Testis (tissue), 3 donors: Measurements from ENCODE around the gene CHKB. TPM values are rescaled to one million over a fixed set of nuclear protein-coding genes. Genes with fewer than 3 reads are reported as not detected.

Experiments used
- DNase-seq: peaks from one replicate; pipeline ENCODE4 v3.0.0-alpha.2; 2019
- H3K27ac ChIP-seq, 2 donors: fragments of 200-600 bp; sonication (generic); one replicate each; pipeline ENCODE4 v1.5.1; 2019
- H3K27me3 ChIP-seq: fragments of 200-600 bp; sonication (generic); one replicate; pipeline ENCODE4 v1.5.1; 2019
- H3K36me3 ChIP-seq: fragments of 200-600 bp; sonication (generic); one replicate; pipeline ENCODE4 v1.5.1; 2017; ENCODE audit warnings: low read depth; ENCODE audit errors: missing control alignments
- H3K4me1 ChIP-seq: fragments of 200-600 bp; sonication (generic); one replicate; pipeline ENCODE4 v1.5.1; 2019
- H3K4me3 ChIP-seq, 2 donors: fragments of 200-600 bp; sonication (generic); one replicate each; pipeline ENCODE4 v1.5.1; 2017 to 2019
- H3K9me3 ChIP-seq: fragments of 200-600 bp; sonication (generic); one replicate; pipeline ENCODE4 v1.5.1; 2017
- CTCF ChIP-seq, 3 experiments: fragments of 450-650 bp in 2 of 3; fragments of 200-600 bp in 1 of 3; sonication (generic) in 1 of 3; IDR thresholded peaks; one replicate each; pipeline ENCODE4 v1.5.1; 2016 to 2019; ENCODE audit warnings: antibody characterized with exemption in 3 of 3, mild to moderate bottlenecking in 2 of 3, moderate library complexity in 1 of 3
- POLR2A ChIP-seq: fragments of 450-650 bp; IDR thresholded peaks from one replicate; pipeline ENCODE4 v1.6.1; 2017; ENCODE audit warnings: antibody characterized with exemption, mild to moderate bottlenecking, moderate library complexity
- WGBS, 2 donors: methylation state at CpG; one replicate each; pipeline ENCODE4 v1.1.5; 2018; 5-methylcytosine and 5-hydroxymethylcytosine counted together
- intact Hi-C: fragments of 100-400 bp; cut with DNase I; formaldehyde crosslinking; loops from one replicate; pipeline ENCODE4 v1.15.1; 2023; ENCODE audit warnings: low total_unique reads
- polyA plus RNA-seq: library from polyadenylated mRNA; stranded (reverse); fragments of 350-450 nt; fragmentation: Illumina TruSeq; extraction: RNeasy Lipid Tissue Mini Kit (QIAGEN cat#74804); gene quantifications from one replicate; pipeline ENCODE4 v1.2.3, GENCODE V29; 2014; ENCODE audit warnings: low read depth, low replicate concordance; ENCODE audit not compliant: insufficient read depth
- total RNA-seq, 2 donors: library from RNA; depleted of rRNA; stranded (reverse); fragments of >200 nt; gene quantifications; one replicate each; pipeline ENCODE4 v1.2.3, GENCODE V29; 2016

The CHKB gene
- total and polyA plus RNA-seq, 3 donors from 2014 or later: 88.4 to 98.9 (median 89.6) TPM

- intact Hi-C loops: no loop called here
- H3K4me3 ChIP-seq: no peak overlapping the region
- no peaks in the 10 kb centered on the region for H3K27me3 ChIP-seq
Observed at GRCh38 chr22:50607659-50608020, 25.0 kb upstream of the CHKB start.

GRCh38 chr22:50606946-50607658 is 24.5 kb upstream of the CHKB start:
- TF ChIP-seq POLR2A: no peak
- TF ChIP-seq CTCF (IDR thresholded peaks at IDR 0.05): no peak
- Histone ChIP-seq H3K4me1 (no peaks in the 10 kb centered on the region), H3K27me3 (no peaks in the 10 kb centered on the region), H3K27ac (no peak overlapping the region), H3K36me3 (no peaks in the 10 kb centered on the region), H3K4me3 (no peak overlapping the region), H3K9me3 (no peaks in the 10 kb centered on the region)
- no peak for DNase-seq
- intact Hi-C loops: no loop called here
- WGBS, 2 donors: 79 to 88% methylated on average over 14 to 17 of the region's 18 CpGs

More at GRCh38 chr22:50607659-50608020, 25.0 kb upstream of the CHKB start:
- DNase-seq: no peak
- no peaks in the 10 kb centered on the region for H3K36me3 ChIP-seq
- no peaks in the 10 kb centered on the region for H3K4me1 ChIP-seq
- WGBS, 2 donors: 67 to 86% methylated on average over 6 of the region's 6 CpGs
- no peaks in the 10 kb centered on the region for H3K9me3 ChIP-seq
- H3K27ac ChIP-seq: no peak overlapping the region
- TF ChIP-seq POLR2A (no peak), CTCF (IDR thresholded peaks at IDR 0.05) (no peak)

GRCh38 chr22:50606165-50606945 is 23.7 kb upstream of the CHKB start:
- H3K27me3 ChIP-seq: no peaks in the 10 kb centered on the region
- 84% methylated on average over 11 to 19 of the region's 19 CpGs for WGBS, 2 donors
- intact Hi-C loops: no loop called here

GRCh38 chr22:50605613-50606074 is 23.0 kb upstream of the CHKB start:
- DNase-seq: no peak
- WGBS, 2 donors: 87 to 92% methylated on average over 3 to 20 of the region's 20 CpGs
- no peak for TF ChIP-seq CTCF (IDR thresholded peaks at IDR 0.05)
- H3K36me3 ChIP-seq: no peaks in the 10 kb centered on the region
- H3K4me3 ChIP-seq: no peak overlapping the region
- no peaks in the 10 kb centered on the region for H3K27me3 ChIP-seq
- peaks cover 8% of the 10 kb centered on the region for H3K4me1 ChIP-seq
- H3K9me3 ChIP-seq: no peaks in the 10 kb centered on the region
- intact Hi-C loops: no loop called here
- H3K27ac ChIP-seq: no peak overlapping the region

More at GRCh38 chr22:50606165-50606945, 23.7 kb upstream of the CHKB start:
- H3K4me1 ChIP-seq: peaks cover 3% of the 10 kb centered on the region
- no peaks in the 10 kb centered on the region for H3K36me3 ChIP-seq
- no peak overlapping the region for H3K27ac ChIP-seq
- TF ChIP-seq CTCF (IDR thresholded peaks at IDR 0.05) (no peak), POLR2A (no peak)
- no peak for DNase-seq
- no peaks in the 10 kb centered on the region for H3K9me3 ChIP-seq
- no peak overlapping the region for H3K4me3 ChIP-seq
